Measurements from ENCODE around the gene GALNT1. TPM values are rescaled to one million over a fixed set of nuclear protein-coding genes. Genes with fewer than 3 reads are reported as not detected.

Gene GALNT1
- total RNA-seq, 1 experiment from 2014 or later: 54.7 TPM

- Histone ChIP-seq H4K20me1 (ENCODE audit: insufficient read depth) (no peaks in the 10 kb centered on the region), H3K36me3 (ENCODE audit: control insufficient read depth in 1 of 2, insufficient read depth in 2 of 2, low read length in 2 of 2) (peaks cover 0 to 5% of the 10 kb centered on the region in 2 experiments; a peak in 1 of 4 replicates), H3K79me2 (ENCODE audit: insufficient read depth, low read length) (no peaks in the 10 kb centered on the region), H3K4me3 (replicated peaks in 1 of 2; ENCODE audit: low read depth in 1 of 2, low read length in 2 of 2) (no peak overlapping the region), H3K27ac (ENCODE audit: low read depth, low read length) (no peak overlapping the region), H3K9ac (ENCODE audit: low read length) (no peak overlapping the region), H3K9me2 (ENCODE audit: insufficient read depth) (no peaks in the 10 kb centered on the region), H3K9me3 (ENCODE audit: control insufficient read depth in 1 of 2, insufficient read depth in 1 of 2, low read depth in 1 of 2, low read length in 2 of 2) (no peaks in the 10 kb centered on the region), H3K27me3 (ENCODE audit: insufficient read depth, low read length) (no peaks in the 10 kb centered on the region), H3K4me2 (ENCODE audit: low read length) (no peak overlapping the region), H2AFZ (ENCODE audit: low read depth, low read length, poor library complexity, severe bottlenecking) (no peak overlapping the region), H3K4me1 (ENCODE audit: control insufficient read depth in 1 of 2, insufficient read depth in 2 of 2, low read length in 2 of 2) (no peaks in the 10 kb centered on the region)
- intact Hi-C loops (cut with micrococcal nuclease): no loop called here
- DNase-seq (ENCODE audit: low read depth, low spot score) (no peak), ATAC-seq (no peak)
- ChIA-PET CTCF (no interaction called here), POLR2A (no interaction called here), RAD21 (ENCODE audit: low non-redundant PET in 1 of 2, low total read pairs in 2 of 2, uncharacterized antibody in 2 of 2, unreplicated experiment in 2 of 2) (no interaction called here)
- TF ChIP-seq EZH2phosphoT487 (IDR thresholded peaks at IDR 0.05; ENCODE audit: borderline replicate concordance) (no peak), FOSL1 (IDR thresholded peaks at IDR 0.05; ENCODE audit: low read depth) (no peak), SP1 (IDR thresholded peaks at IDR 0.05; ENCODE audit: low read depth) (no peak), SIN3A (IDR thresholded peaks at IDR 0.05; ENCODE audit: low read depth) (no peak), ELF1 (IDR thresholded peaks at IDR 0.05; ENCODE audit: borderline replicate concordance, low read depth) (no peak), POLR2AphosphoS5 (IDR thresholded peaks at IDR 0.05; ENCODE audit: low read depth, low read length) (no peak), RAD21 (IDR thresholded peaks at IDR 0.05; ENCODE audit: low read depth) (no peak), CEBPB (IDR thresholded peaks at IDR 0.05; ENCODE audit: low read depth) (no peak), EGR1 (IDR thresholded peaks at IDR 0.05; ENCODE audit: low read depth) (no peak), ZNF274 (IDR thresholded peaks at IDR 0.05; ENCODE audit: low read depth, low read length) (no peak), CBX3 (IDR thresholded peaks at IDR 0.05; ENCODE audit: low read depth) (no peak), SRF (IDR thresholded peaks at IDR 0.05; ENCODE audit: low read depth) (no peak), ZFX (IDR thresholded peaks at IDR 0.05) (no peak), JUND (IDR thresholded peaks at IDR 0.05) (no peak), MAX (IDR thresholded peaks at IDR 0.05) (no peak), TCF7L2 (IDR thresholded peaks at IDR 0.05; ENCODE audit: borderline replicate concordance, extremely low read depth, insufficient read depth, insufficient read length) (no peak), POLR2A (IDR thresholded peaks at IDR 0.05; ENCODE audit: borderline replicate concordance, extremely low read depth, insufficient read depth, insufficient read length) (no peak), YY1 (IDR thresholded peaks at IDR 0.05; ENCODE audit: extremely low read depth, insufficient replicate concordance, low read depth, low read length) (no peak), EZH2 (IDR thresholded peaks at IDR 0.05) (no peak)
- BruUV-seq (replicated peaks): no TSS peak
Measured at GRCh38 chr18:35711227-35711626, 129.7 kb downstream of the GALNT1 start.
